GM18498 (cell line): ENCODE data around the gene ETV2.
"Not testable (repeated sequence)": the region's sequence is repeated elsewhere in the genome, so short reads cannot be mapped to it uniquely, and the experiment has no call there.

Experiments
- ATAC-seq: cut with Tn5 transposase; IDR thresholded peaks from one replicate; pipeline ENCODE4 v1.9.1; 2021; ENCODE audit warnings: mild to moderate bottlenecking, moderate library complexity; ENCODE audit not compliant: unreplicated experiment

ETV2 gene, protein sequence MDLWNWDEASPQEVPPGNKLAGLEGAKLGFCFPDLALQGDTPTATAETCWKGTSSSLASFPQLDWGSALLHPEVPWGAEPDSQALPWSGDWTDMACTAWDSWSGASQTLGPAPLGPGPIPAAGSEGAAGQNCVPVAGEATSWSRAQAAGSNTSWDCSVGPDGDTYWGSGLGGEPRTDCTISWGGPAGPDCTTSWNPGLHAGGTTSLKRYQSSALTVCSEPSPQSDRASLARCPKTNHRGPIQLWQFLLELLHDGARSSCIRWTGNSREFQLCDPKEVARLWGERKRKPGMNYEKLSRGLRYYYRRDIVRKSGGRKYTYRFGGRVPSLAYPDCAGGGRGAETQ

DNA sequence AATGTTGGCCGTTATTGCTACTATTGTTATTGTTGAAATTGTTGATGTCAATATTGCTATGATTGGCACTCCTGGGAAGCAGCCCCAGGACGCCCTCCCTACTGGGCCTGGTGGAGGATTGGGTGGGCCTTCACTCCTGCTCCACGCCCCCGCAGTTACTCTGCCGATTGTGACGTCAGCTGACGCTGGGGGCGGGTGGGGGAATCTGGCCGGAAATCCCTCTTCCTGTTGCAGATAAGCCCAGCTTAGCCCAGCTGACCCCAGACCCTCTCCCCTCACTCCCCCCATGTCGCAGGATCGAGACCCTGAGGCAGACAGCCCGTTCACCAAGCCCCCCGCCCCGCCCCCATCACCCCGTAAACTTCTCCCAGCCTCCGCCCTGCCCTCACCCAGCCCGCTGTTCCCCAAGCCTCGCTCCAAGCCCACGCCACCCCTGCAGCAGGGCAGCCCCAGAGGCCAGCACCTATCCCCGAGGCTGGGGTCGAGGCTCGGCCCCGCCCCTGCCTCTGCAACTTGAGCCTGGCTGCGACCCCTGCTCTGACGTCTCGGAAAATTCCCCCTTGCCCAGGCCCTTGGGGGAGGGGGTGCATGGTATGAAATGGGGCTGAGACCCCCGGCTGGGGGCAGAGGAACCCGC lies at the start of gene ETV2:
Gene ETV2, plus strand, starts transcription at position 231 of the 637 bp plus-strand sequence. CDS start 716 bp downstream, outside the sequence.
- no peak for ATAC-seq

DNA sequence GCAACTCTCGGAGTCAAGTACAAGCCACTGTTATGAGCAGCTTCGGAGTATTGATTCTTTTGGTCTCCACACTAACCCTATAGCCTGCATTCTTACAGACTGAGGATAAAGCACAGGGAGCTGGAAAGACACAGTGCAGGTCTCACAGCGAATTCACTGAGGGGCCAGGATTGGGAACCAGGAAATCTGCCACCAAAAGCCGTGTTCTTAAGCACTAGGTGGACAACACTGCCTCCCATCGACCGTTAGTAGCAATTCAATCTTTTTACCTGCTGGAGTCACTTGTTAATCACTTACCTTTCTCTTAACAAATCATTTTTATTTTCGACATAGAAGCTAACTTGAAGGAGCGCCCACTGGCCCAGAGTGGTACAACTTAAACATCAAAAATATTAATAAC lies 49.3 kb upstream of the ETV2 start:
- no peak for ATAC-seq

DNA sequence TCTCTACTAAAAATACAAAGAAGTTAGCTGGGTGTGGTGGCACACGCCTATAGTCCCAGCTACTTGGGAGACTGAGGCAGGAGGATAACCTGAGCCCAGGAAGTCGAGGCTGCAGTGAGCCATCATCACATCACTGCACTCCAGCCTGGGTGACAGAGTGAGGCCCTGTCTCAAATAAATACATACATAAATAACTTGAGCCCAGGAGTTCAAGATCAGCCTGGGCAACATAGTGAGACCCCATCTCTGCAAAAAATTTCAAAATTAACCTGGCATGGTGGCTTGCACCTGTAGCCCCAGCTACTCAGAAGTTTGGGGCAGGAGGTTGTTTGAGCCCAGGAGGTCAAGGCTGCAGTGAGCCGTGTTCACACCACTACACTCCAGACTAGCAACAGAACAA lies 46.5 kb upstream of the ETV2 start:
- ATAC-seq, result not testable (repeated sequence)

DNA sequence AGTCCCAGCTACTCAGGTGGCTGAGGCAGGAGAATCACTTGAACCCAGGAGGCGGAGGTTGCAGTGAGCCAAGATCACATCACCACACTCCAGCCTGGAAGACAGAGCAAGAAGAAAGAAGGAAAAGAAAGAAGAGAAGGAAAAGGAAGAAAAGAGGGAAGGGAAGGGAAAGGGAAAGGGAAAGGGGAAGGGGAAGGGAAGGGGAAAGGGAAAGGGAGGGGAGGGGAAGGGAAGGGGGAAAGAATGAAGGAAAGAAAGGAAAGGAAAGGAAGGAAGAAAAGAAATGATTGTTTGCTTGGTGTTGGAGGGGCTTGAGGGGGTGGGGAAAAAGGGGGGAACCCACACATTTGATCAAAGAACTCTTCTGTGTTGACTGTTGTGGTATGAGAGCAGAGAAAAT lies 45.6 kb upstream of the ETV2 start:
- ATAC-seq, result no peak

DNA sequence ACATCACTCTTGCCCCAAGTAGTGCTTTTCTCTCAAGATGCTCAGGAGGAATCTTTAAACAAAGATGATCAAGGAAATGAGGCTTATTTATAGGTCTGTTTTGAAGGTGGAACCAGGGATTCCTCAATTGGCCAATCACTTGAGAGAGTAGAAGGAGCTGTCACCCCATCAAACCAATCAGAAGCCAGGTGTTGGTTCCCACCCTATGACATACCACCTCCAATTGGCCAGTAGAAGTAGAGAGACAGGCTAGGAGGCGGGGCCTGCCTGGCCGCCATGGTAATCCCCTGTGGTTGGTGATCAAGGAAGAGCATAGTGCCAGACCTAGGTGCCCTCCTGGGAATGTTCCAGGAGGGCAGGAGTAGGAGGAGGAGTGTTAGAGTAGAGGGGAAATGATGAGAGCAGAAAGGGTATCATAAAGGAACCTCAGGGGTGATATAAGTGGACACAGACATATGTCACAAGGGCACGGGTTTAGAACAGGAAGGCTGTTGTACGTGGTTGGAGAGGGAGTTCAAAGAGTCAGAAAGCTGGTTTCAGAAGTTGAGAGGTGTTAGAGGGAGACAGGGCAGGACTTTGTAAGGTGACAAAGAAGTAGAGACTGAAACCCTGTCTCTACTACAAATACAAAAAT lies 45.1 kb upstream of the ETV2 start:
- peak; percentile 74 for ATAC-seq

DNA sequence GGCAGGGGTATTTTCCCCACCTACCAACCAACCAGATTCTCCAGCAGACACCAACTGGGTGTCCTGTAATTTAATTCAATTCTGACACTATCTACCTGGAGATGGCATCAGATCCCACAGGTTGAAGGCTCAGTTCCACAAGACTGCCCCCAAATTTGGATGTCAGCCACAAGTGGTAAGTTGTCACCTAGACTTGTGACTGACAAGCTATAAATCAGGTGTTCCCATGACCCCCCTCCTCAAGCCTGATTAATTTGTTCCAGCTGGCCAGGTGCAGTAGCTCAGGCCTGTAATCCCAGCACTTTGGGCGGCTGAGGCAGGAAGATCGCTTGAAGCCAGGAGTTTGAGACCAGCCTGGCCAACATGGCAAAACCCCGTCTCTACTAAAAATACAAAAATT lies 39.6 kb upstream of the ETV2 start:
- no peak for ATAC-seq

DNA sequence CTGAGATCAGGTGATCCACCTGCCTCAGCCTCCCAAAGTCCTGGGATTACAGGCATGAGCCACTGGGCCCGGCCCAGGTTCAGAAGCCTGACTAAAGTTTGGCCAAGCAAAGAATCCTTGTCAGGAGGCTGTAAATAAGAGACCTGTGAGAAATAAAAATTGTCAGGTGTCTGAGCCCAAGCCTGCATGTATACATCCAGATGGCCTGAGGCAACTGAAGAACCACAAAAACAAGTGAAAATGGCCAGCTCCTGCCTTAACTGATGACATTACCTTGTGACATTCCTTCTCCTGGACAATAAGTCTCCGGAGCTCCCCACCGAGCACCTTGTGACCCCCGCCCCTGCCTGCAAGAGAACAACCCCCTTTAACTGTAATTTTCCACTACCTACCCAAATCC lies 37.1 kb upstream of the ETV2 start:
- not testable (repeated sequence) for ATAC-seq

DNA sequence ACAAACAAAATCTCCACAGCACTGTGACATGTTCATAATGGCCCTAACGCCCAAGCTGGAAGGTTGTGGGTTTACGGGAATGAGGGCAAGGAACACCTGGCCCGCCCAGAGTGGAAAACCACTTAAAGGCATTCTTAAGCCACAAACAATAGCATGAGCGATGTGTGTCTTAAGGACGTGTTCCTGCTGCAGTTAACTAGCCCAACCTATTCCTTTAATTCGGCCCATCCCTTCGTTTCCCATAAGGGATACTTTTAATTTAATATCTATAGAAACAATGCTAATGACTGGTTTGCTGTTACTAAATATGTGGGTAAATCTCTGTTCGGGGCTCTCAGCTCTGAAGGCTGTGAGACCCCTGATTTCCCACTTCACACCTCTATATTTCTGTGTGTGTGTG lies 34.4 kb upstream of the ETV2 start:
- not testable (repeated sequence) for ATAC-seq

DNA sequence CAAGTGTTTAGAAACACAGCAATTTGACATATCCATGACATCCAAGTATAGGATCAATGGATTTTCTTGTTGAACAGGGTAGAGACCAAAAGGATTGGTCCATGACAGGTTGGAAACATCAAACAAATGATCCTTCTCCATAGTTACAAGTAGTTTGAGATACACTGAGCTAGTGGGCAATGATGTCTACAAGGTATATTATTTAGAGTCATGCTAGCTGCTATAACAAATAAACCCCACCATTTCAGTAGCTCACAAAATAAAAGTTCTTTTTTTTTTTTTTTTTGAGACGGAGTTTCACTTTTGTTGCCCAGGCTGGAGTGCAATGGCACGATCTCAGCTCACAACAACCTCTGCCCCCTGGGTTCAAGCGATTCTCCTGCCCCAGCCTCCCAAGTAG lies 33.9 kb upstream of the ETV2 start:
- ATAC-seq, result no peak

DNA sequence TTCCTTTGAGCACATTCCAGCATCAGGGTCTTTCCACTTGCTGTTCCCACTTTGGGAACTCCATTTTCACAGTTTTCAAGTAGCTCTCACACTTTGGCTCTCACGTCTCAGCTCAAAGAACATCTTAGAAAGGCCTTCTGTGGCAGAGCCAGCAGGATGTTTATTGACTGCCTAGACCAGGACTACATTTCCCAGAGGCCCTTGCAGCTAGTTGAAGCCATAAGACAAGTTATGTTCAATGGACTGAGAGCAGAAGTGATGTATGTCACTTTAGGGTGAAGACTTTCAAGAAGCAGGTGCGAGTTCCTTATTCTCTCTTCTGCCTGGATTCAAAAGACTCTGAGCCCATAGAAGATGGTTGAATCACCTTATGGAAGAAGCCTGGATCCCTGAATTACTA lies 33.3 kb upstream of the ETV2 start:
- no peak for ATAC-seq

DNA sequence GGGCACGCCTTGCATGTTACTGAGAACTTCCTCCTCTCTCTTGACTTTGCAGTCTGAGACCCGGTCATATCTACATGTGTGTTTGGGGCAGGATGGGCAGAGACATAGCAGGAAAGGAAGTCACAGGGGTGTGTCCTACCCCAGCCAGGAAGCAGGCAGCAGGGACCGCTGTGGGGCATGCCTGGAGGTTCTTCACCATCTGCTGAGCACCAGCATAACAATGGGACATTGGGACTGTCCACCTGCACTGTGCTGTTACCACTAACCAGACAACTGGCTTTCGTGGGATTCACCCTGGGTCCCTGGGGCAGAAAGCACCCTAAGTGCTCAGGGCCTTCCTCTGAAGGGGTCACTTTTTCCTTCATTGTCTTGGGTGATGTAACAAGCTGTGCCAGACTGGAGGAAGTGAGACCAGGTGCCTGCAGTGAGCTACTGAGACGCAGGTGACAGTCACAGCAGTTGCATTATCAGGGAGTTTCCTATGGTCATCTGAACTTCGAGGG lies 31.6 kb upstream of the ETV2 start:
- ATAC-seq, result no peak

DNA sequence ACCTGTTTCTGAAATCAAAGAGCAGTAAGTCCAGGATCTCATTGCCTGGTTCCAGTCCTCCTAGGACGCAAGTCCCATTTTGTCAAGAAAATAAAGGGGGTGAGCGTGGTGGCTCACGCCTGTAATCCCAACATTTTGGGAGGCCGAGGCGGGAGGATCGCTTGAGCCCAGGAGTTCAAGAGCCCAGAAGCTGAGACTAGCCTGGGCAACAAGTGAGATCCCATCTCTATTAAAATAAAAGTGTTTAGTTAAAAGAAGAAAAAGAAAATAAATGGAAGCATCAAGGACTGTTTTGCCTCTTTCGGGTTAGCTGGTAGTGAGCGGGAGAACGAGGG lies 29.4 kb upstream of the ETV2 start:
- ATAC-seq, result no peak

DNA sequence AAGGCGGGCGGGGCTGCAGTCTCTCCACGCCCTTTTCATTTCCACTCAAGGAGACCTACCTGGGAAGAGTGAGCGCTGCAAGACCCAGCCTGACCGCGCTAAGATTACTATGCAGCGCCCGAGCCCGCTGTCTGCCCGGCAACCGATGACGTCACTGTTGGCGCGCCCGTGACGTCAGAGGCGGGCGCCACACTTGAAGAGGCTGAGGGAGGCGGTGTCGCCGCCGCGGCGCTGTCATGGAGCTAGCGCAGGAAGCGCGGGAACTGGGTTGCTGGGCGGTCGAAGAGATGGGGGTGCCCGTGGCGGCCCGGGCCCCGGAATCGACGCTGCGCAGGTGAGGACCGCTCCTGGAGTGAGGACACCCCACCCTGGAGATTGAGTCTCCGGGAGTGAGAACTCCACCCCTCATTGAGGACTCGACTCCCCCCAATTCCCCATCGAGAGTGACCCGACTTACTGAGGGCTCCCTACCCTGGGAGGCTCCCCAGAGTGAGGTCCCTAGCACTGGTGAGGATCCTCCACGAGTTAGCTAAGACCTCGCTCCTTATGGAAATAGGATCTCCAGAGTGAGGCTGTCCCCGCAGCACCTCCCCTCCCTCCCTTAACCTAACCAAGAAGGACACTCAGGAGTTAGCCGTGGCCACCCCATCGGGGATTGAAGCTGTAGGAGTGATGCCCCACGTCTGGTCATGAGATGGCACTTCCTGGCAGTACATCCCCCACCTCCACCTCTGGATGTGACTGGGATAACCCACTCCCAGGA lies 28.8 kb upstream of the ETV2 start, which contains the start of gene HAUS5:
Gene HAUS5, plus strand, starts transcription at position 177 of the 763 bp plus-strand sequence. Its CDS starts 60 bp downstream, at position 237.
- ATAC-seq, result peak; percentile 90

DNA sequence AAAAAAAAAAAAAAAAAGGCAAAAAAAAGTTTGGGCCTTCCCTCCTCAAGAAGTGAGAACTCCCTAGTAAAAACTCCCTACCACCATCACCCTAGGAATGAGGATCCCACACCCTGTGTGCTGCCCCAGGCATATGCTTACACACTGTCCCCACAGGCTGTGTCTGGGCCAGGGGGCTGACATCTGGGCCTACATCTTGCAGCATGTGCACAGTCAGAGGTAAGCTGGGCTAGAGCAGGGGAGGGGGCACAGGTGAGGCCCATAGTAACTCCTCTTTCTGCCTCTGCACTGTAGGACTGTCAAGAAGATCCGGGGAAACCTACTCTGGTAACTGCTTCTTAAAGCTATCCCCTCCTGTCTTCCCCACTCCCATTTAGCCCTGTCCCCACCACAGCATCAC lies 28.0 kb upstream of the ETV2 start:
- no peak for ATAC-seq

DNA sequence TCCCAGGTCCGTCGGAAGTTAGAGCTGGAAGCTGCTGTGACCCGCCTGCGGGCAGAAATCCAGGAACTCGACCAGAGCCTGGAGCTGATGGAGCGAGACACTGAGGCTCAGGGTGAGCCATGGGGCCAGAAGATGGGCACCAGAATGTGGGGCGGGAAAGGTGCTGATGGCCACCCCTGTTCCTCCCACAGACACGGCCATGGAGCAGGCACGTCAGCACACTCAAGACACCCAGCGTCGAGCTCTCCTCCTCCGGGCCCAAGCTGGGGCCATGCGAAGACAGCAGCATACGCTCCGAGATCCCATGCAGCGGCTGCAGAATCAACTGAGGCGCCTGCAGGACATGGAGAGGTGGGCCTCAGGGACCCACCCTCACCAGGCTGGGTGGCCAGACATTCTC lies 26.5 kb upstream of the ETV2 start:
- no peak for ATAC-seq

DNA sequence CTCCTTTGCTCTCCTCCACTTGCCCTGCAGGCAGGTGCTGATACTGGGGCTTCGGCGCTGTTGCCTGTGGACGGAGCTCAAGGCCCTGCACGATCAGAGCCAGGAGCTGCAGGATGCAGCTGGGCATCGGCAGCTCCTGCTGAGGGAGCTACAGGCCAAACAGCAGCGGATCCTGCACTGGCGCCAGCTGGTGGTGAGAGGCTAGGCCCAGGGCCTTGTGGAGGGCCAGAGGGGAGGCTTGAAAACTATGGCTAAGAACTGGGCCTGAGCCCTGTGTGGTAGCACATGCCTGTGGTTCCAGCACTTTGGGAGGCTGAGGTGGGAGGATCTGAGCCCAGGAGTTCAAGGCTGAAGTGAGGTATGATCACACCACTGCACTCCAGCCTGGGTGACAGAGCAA lies 22.7 kb upstream of the ETV2 start:
- ATAC-seq, result no peak

DNA sequence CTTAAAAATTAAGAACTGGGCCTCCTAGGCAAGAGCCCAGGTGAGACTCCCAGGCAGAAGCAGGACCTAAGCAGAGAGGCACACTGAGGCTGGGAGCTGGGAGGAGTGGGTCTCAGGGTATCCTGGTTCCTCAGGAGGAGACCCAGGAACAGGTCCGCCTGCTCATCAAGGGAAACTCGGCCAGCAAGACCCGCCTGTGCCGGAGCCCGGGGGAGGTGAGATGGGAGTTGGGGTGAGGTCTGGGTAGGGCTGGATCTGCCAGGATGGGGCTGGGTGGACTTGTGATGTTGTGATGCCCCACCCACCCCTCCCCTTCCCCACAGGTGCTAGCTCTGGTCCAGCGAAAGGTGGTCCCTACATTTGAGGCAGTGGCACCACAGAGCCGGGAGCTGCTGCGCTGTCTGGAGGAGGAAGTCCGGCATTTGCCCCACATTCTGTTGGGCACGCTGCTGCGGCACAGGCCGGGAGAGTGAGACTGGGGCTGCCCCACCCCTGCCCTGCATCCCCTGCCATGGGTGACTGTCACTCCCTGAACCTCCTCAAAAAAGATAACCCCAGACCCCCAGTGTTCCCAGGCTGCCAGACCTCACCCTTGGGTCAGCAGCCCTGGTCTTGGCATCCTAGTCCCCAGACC lies 22.1 kb upstream of the ETV2 start:
- no peak for ATAC-seq

DNA sequence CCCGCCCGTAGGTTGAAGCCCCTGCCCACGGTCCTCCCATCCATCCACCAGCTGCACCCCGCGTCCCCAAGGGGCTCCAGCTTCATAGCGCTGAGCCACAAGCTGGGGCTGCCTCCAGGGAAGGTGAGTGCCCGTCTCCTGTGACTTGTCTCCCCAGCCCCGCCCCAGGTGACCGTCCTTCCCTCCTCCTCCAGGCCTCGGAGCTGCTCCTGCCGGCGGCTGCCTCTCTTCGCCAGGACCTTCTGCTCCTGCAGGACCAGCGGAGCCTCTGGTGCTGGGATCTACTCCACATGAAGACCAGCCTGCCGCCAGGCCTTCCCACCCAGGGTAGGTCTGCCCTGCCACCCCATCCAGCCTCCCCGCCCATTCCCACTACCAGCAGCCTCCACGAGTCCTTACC lies 21.5 kb upstream of the ETV2 start:
- ATAC-seq, result no peak

DNA sequence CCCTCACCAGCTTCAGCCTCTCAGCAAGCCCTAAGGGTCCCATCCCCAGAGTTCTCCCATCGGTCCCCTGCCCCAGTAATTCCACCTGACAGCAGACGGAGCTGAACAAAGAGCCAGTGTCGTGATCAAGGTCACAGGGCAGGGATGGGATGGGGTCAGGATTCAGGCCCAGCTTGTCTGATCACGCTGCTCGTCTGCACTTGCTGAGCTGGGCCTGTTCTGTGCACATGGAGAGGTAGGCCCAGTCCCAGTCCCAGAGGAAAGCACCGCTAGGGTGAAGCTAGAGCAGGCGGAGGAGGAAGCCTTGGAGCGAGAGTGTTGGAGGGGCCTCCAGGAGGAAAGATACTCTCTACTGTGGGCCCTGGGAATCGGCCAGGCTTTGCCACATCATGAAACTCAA lies 19.8 kb upstream of the ETV2 start:
- no peak for ATAC-seq

DNA sequence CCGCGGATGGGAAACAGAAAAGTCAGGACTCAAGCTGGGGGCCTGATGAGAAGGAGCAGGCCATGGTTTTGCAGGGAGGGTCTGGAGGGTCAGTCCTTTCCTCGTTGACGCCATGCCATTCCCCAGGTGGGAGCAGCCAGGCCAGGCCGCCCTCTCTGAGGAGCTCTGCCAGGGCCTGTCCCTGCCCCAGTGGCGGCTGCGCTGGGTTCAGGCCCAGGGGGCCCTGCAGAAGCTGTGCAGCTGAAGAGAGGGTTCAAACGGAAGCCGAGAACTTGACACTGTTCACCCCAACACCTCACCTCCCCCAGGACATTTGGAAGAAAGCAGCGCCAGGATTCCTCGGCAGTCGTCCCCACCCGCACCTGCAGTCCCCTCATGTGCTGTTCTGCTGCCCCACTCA lies 18.8 kb upstream of the ETV2 start:
- ATAC-seq, result no peak
